ENCODE data around the gene TMEM144. TPM values are rescaled to one million over a fixed set of nuclear protein-coding genes. Genes with fewer than 3 reads are reported as not detected.

Gene TMEM144
- total and polyA plus RNA-seq, 12 donors: 10.1 to 55.4 (median 20.2) TPM

- WGBS, 4 donors: 76 to 80% (median 77%) methylated on average over 5 of the region's 5 CpGs
- Histone ChIP-seq H3K27me3 (no peaks in the 10 kb centered on the region), H3K36me3 (replicated peaks in 1 of 2) (no peaks in the 10 kb centered on the region), H3K4me1 (replicated peaks in 1 of 2) (no peaks in the 10 kb centered on the region), H3K9me3 (replicated peaks in 1 of 3) (no peaks in the 10 kb centered on the region), H3K4me3 (no peak overlapping the region), H3K27ac (no peak overlapping the region)
- TF ChIP-seq POLR2A (IDR thresholded peaks at IDR 0.05) (no peak), CTCF (IDR thresholded peaks at IDR 0.05) (no peak)
- intact Hi-C loops (cut with DNase I): no loop called here
- DNase-seq: no peak
These were observed 19.5 kb downstream of the TMEM144 start for GRCh38 chr4:158229768-158230167.

GRCh38 chr4:158234671-158235070 is 24.4 kb downstream of the TMEM144 start:
- Histone ChIP-seq H3K27ac (no peak overlapping the region), H3K4me3 (no peak overlapping the region), H3K4me1 (replicated peaks in 1 of 2) (peaks cover 24 to 25% of the 10 kb centered on the region in 2 donors), H3K36me3 (replicated peaks in 1 of 2) (no peaks in the 10 kb centered on the region), H3K9me3 (replicated peaks in 1 of 3) (no peaks in the 10 kb centered on the region), H3K27me3 (no peaks in the 10 kb centered on the region)
- TF ChIP-seq POLR2A (IDR thresholded peaks at IDR 0.05) (no peak), CTCF (IDR thresholded peaks at IDR 0.05) (no peak)
- DNase-seq: no peak
- intact Hi-C loops (cut with DNase I): no loop called here
- 93 to 95% (median 93%) methylated on average over 4 of the region's 4 CpGs for WGBS, 4 donors

GRCh38 chr4:158236304-158237030 is 26.2 kb downstream of the TMEM144 start:
- intact Hi-C loops (cut with DNase I): no loop called here
- no peaks in the 10 kb centered on the region for H3K36me3 ChIP-seq (replicated peaks in 1 of 2)
- WGBS, 4 donors: 48 to 61% (median 57%) methylated on average over 9 of the region's 9 CpGs

GRCh38 chr4:158238575-158238974 is 28.3 kb downstream of the TMEM144 start:
- Histone ChIP-seq H3K9me3 (replicated peaks in 1 of 3) (no peaks in the 10 kb centered on the region), H3K27ac (no peak overlapping the region), H3K36me3 (replicated peaks in 1 of 2) (no peaks in the 10 kb centered on the region), H3K4me1 (replicated peaks in 1 of 2) (peaks cover 24 to 25% of the 10 kb centered on the region in 2 donors), H3K4me3 (no peak overlapping the region), H3K27me3 (no peaks in the 10 kb centered on the region)
- no peak for DNase-seq
- WGBS, 4 donors: 50 to 77% (median 63%) methylated on average over 1 of the region's 1 CpG
- intact Hi-C loops (cut with DNase I): no loop called here
- TF ChIP-seq CTCF (IDR thresholded peaks at IDR 0.05) (no peak), POLR2A (IDR thresholded peaks at IDR 0.05) (no peak)

More at GRCh38 chr4:158236304-158237030, 26.2 kb downstream of the TMEM144 start:
- Histone ChIP-seq H3K4me3 (no peak overlapping the region), H3K9me3 (replicated peaks in 1 of 3) (no peaks in the 10 kb centered on the region), H3K27ac (peak overlapping the region in 2 of 5 donors; percentile 9 to 20), H3K27me3 (no peaks in the 10 kb centered on the region), H3K4me1 (replicated peaks in 1 of 2) (peaks cover 24 to 25% of the 10 kb centered on the region in 2 donors)
- TF ChIP-seq POLR2A (IDR thresholded peaks at IDR 0.05) (no peak), CTCF (IDR thresholded peaks at IDR 0.05) (no peak)
- DNase-seq: peak in 6 of 7 donors; percentile 28 to 57 (median 48)

All from adrenal gland (tissue), 12 donors.